HUDEP-2 (cell line): ENCODE measurements around the gene MKX.
"Not testable (repeated sequence)": the region's sequence is repeated elsewhere in the genome, so short reads cannot be mapped to it uniquely, and the experiment has no call there.

Source experiments
- DNase-seq, 76 experiments: peaks; one replicate each; lab custom pipeline; 2025; ENCODE audit not compliant: unreplicated experiment in 76 of 76; lab: John Stamatoyannopoulos, UW

The MKX gene

GRCh38 chr10:27696466-27696865, 49.2 kb downstream of the MKX start:
- no peak for DNase-seq

- no peak for DNase-seq
These were observed 49.9 kb downstream of the MKX start for GRCh38 chr10:27695706-27696105.

- DNase-seq, result no peak
These were observed 50.5 kb downstream of the MKX start for GRCh38 chr10:27695088-27695487.

- no peak for DNase-seq
These were observed 53.0 kb downstream of the MKX start for GRCh38 chr10:27692663-27693062.

- no peak for DNase-seq
These were observed 56.6 kb downstream of the MKX start for GRCh38 chr10:27688991-27689390.

DNA sequence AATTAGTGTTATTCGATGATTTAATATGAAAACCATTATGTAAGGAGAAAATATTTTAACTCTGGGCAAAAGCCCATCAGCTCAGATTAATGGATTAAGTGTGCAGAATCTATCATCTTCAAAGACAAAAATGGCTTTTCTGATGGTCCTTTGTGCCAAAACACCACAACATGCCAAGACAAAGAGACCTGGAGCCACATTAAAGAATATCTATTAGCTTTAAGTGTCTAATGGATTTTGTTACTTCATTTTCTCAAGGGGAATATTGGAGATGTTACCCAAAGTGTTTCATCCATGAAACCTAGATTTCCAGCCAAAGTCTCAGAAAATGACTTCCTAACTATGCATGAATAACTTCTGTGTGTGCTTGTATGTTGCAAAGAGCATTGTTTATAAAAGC, 57.3 kb downstream of the MKX start:
- DNase-seq, result no peak

- DNase-seq, result no peak
These were observed 57.9 kb downstream of the MKX start for GRCh38 chr10:27687743-27688142.

GRCh38 chr10:27687326-27687725, 58.3 kb downstream of the MKX start:
- DNase-seq, result no peak

DNA sequence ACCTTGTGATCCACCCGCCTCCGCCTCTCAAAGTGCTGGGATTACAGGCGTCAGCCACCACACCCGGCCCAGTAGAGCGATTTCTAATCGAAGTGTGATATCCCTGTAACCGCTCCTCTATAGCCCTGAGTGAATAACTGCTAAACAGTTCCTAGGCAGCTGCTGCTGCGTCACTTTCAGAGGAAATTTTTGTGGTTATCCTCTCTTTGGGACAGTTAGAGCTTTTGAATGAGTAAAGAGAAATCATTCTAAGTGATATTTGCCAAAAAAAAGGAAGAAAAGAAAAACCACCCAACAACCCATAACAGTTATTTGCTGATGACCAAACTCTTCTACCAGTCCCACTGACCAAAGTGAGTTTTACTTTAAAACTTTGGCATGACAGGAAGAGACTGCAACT, 59.9 kb downstream of the MKX start:
- no peak for DNase-seq

DNA sequence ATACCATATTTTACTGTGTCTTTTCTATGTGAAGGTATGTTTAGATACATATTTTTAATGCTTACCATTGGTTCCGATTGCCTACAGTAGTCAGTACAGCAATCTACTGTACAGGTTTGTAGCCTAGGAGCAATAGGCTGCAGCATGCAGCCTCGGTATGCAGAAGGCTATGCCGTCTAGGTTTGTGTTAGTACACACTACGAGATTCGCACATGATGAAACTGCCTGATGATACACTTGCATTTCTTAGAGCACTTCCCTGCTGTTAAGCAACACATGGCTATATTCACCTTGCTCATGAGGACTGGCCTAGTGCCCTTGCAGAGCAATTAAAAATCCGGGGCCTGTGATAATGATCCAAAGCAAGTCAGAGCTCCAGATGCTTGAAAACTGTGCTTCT, 62.4 kb downstream of the MKX start:
- DNase-seq, result no peak

GRCh38 chr10:27681795-27682194, 63.8 kb downstream of the MKX start:
- not testable (repeated sequence) for DNase-seq

- DNase-seq, result no peak
These were observed 64.7 kb downstream of the MKX start for GRCh38 chr10:27680691-27681605.

- no peak for DNase-seq
These were observed 65.5 kb downstream of the MKX start for GRCh38 chr10:27680006-27680557.

DNA sequence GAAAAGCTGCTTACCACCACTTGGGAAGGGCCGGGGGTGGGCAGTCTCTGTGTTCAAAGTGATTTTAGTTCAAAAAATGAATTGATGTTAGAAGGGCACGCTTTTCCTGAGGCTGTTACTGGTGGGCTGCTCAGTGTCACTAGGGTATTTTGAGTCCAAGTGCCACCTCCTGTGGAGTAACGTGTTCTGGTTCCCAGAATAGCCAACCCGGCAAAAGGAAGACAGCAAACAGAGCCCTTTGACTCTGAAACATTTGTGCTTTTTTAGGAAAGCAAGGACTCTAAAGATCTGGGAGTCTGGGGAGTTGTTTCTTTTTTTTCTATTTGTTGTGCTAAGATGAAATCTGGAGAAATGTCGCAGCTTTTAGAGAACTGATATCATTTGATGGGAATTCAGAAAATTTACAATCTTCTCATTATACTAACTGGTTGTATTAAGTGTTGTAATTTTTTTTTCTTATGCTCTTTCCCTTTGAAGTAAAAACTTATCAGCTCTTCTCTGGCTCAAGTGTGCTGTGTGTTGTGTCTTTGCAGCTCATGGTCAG, 66.2 kb downstream of the MKX start:
- no peak for DNase-seq

GRCh38 chr10:27678166-27678565, 67.5 kb downstream of the MKX start:
- DNase-seq, result no peak

- DNase-seq, result no peak
These were observed 72.6 kb downstream of the MKX start for GRCh38 chr10:27673065-27673464.

DNA sequence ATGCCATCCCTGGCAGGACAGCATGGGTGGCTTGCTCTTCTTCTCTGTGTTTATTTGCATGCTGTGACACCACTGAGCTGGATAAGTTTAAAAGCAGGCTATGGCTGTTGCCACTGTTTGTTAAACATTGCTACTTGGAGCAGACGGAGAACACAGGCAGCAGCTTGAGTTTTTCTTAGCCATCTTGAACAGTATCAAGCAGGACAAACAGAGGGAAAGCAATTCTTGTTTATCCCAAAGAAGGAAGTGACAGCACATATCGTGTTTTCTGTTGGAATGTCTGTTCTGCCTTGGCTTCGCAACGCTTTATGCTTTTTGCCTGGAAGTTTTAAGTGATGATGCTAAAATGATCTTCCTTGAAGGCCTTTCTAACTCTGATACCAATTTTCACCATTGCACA, 73.8 kb downstream of the MKX start:
- DNase-seq, result no peak

DNA sequence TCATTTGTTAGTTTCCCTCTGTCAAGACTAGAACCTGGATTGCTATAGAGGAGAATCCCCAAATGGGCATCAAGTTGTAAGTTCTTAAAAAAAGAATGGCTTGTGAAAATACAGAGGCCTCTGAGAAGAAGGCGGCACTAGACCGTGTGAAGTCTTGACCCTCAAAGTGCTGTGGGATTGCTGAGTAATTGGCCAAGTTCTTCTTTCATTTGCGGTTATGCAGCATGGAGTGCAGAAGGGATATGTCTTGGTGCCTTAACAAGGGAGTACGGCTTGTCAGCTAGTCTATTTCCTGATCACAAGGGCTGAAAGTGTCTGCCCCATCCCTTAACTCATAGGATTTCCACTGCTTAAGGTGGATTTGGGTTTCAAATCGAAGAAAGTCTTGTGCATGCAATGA, 81.2 kb downstream of the MKX start:
- DNase-seq, result no peak

DNA sequence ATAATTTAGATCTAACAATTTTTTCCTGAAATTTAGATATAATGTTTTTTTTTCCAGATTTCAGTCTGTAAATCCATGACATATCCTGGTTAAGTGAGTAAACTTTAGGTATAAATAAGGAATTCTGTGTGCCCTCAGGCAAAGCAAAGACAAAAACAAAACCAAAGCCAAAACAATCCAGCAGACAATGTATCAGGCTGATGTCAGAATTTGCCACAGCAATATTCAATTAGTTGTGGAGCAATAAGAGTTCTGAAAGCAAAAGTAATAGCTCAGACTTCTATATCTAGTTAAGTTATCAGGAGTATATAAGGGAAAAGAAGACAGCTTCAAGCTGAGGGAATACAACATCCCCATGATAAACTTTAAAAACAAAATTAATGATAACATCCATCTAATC, 82.0 kb downstream of the MKX start:
- DNase-seq, result no peak

- no peak for DNase-seq
These were observed 83.9 kb downstream of the MKX start for GRCh38 chr10:27661514-27662286.

- no peak for DNase-seq
These were observed 84.9 kb downstream of the MKX start for GRCh38 chr10:27660711-27661110.
